ENCODE results near the gene CEP20. TPM values are rescaled to one million over a fixed set of nuclear protein-coding genes. Genes with fewer than 3 reads are reported as not detected.

Gene CEP20
- total RNA-seq, 6 donors from 2014 or later, result 7.7 to 45.2 (median 28.5) TPM

GRCh38 chr16:15835136-15835878 is 53.1 kb downstream of the CEP20 start:
- Histone ChIP-seq H3K27ac (no peak overlapping the region), H3K9me3 (no peaks in the 10 kb centered on the region), H3K4me3 (no peak overlapping the region), H3K27me3 (no peaks in the 10 kb centered on the region), H3K36me3 (no peaks in the 10 kb centered on the region), H3K4me1 (no peaks in the 10 kb centered on the region)
- DNase-seq, result no peak
- TF ChIP-seq, protein P1, sequence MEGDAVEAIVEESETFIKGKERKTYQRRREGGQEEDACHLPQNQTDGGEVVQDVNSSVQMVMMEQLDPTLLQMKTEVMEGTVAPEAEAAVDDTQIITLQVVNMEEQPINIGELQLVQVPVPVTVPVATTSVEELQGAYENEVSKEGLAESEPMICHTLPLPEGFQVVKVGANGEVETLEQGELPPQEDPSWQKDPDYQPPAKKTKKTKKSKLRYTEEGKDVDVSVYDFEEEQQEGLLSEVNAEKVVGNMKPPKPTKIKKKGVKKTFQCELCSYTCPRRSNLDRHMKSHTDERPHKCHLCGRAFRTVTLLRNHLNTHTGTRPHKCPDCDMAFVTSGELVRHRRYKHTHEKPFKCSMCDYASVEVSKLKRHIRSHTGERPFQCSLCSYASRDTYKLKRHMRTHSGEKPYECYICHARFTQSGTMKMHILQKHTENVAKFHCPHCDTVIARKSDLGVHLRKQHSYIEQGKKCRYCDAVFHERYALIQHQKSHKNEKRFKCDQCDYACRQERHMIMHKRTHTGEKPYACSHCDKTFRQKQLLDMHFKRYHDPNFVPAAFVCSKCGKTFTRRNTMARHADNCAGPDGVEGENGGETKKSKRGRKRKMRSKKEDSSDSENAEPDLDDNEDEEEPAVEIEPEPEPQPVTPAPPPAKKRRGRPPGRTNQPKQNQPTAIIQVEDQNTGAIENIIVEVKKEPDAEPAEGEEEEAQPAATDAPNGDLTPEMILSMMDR (IDR thresholded peaks at IDR 0.05), result no peak
- TF ChIP-seq POLR2A (IDR thresholded peaks at IDR 0.05) (no peak), POLR2AphosphoS5 (IDR thresholded peaks at IDR 0.05) (no peak), EP300 (IDR thresholded peaks at IDR 0.05) (no peak)
- WGBS, 2 donors, result 26 to 45% methylated on average over 2 of the region's 2 CpGs
- no peak for ATAC-seq (ENCODE audit: low FRiP score in 2 of 2)

- no peak overlapping the region for H3K4me3 ChIP-seq
- H3K27me3 ChIP-seq, result no peaks in the 10 kb centered on the region
- WGBS, 2 donors, result 79 to 82% methylated on average over 4 of the region's 4 CpGs
- no peak for DNase-seq
- no peak for ATAC-seq (ENCODE audit: low FRiP score in 2 of 2)
- no peaks in the 10 kb centered on the region for H3K36me3 ChIP-seq
- TF ChIP-seq POLR2AphosphoS5 (IDR thresholded peaks at IDR 0.05) (no peak), EP300 (IDR thresholded peaks at IDR 0.05) (no peak), POLR2A (IDR thresholded peaks at IDR 0.05) (no peak)
- TF ChIP-seq, protein P1 (IDR thresholded peaks at IDR 0.05), result no peak
- H3K9me3 ChIP-seq, result no peaks in the 10 kb centered on the region
- no peaks in the 10 kb centered on the region for H3K4me1 ChIP-seq
- H3K27ac ChIP-seq, result no peak overlapping the region
Measured at GRCh38 chr16:15834502-15834901, 53.9 kb downstream of the CEP20 start.

GRCh38 chr16:15833541-15833940 is 54.9 kb downstream of the CEP20 start:
- ATAC-seq (ENCODE audit: low FRiP score in 2 of 2) (no peak), DNase-seq (no peak)
- Histone ChIP-seq H3K27me3 (no peaks in the 10 kb centered on the region), H3K27ac (no peak overlapping the region), H3K9me3 (no peaks in the 10 kb centered on the region), H3K4me3 (no peak overlapping the region), H3K4me1 (peaks cover 0 to 3% (median 0%) of the 10 kb centered on the region in 4 donors), H3K36me3 (no peaks in the 10 kb centered on the region)
- 74 to 78% methylated on average over 9 of the region's 9 CpGs for WGBS, 2 donors
- TF ChIP-seq POLR2AphosphoS5 (IDR thresholded peaks at IDR 0.05), result no peak
- TF ChIP-seq POLR2A (IDR thresholded peaks at IDR 0.05), result no peak
- TF ChIP-seq, protein P1 (IDR thresholded peaks at IDR 0.05), result no peak
- no peak for TF ChIP-seq EP300 (IDR thresholded peaks at IDR 0.05)

- Histone ChIP-seq H3K36me3 (no peaks in the 10 kb centered on the region), H3K4me1 (peaks cover 0 to 3% (median 0%) of the 10 kb centered on the region in 4 donors), H3K9me3 (no peaks in the 10 kb centered on the region), H3K27me3 (no peaks in the 10 kb centered on the region), H3K27ac (no peak overlapping the region), H3K4me3 (no peak overlapping the region)
- ATAC-seq (ENCODE audit: low FRiP score in 2 of 2) (no peak), DNase-seq (no peak)
- WGBS, 2 donors, result 92 to 95% methylated on average over 6 of the region's 6 CpGs
- TF ChIP-seq, protein P1 (IDR thresholded peaks at IDR 0.05), result no peak
- TF ChIP-seq POLR2AphosphoS5 (IDR thresholded peaks at IDR 0.05) (no peak), EP300 (IDR thresholded peaks at IDR 0.05) (no peak), POLR2A (IDR thresholded peaks at IDR 0.05) (no peak)
Measured at GRCh38 chr16:15832241-15832640, 56.2 kb downstream of the CEP20 start.
